ENCODE data around the gene GALE.

DNA sequence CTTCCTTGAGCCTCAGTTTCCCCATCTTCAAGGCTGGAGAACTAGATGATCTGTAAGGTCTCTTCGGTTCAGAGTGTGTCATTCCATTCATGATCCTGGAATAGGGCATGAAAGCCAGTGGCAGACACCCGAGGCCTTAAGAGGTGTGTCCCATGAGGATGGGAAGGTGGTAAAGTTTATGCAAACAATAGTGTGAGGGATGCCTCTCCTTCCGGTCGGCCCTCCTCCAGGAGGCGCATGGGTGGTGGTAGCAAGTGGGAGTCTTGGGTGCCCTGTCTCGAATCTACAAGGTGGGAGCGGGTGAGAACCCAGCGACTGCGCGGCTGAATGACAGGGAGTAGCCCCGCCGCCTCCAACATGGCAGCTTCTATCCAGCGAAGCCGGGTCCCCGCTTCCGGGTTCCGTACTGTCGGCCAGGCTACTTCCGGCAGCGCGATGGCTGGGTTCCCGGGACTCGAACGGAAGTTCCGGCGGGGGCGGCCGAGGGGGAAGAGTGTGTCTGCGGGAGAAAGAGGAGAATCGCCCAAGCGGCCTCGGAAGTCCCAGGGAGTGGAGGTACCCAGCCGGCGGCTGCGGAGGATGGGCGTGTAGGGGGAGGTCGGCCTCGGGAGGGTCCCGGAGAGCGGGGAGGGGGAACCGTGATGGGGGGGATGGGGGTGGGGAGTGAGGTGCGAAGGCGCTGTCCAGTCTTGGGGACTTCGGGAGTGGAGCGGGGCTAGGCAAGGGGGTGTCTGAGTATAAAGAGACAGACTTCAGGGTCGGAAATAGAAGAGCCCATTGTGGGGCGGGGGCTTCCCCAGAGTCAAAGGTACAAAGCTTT, 9.6 kb downstream of the GALE start, which contains the start of gene LYPLA2:
- TF ChIP-seq, protein P1, sequence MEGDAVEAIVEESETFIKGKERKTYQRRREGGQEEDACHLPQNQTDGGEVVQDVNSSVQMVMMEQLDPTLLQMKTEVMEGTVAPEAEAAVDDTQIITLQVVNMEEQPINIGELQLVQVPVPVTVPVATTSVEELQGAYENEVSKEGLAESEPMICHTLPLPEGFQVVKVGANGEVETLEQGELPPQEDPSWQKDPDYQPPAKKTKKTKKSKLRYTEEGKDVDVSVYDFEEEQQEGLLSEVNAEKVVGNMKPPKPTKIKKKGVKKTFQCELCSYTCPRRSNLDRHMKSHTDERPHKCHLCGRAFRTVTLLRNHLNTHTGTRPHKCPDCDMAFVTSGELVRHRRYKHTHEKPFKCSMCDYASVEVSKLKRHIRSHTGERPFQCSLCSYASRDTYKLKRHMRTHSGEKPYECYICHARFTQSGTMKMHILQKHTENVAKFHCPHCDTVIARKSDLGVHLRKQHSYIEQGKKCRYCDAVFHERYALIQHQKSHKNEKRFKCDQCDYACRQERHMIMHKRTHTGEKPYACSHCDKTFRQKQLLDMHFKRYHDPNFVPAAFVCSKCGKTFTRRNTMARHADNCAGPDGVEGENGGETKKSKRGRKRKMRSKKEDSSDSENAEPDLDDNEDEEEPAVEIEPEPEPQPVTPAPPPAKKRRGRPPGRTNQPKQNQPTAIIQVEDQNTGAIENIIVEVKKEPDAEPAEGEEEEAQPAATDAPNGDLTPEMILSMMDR (conservative IDR thresholded peaks at IDR 0.05; ENCODE audit: low read length), result 0 out of 2 replicates have a peak, but pooled peaks have one; percentile 19
- TF ChIP-seq EZH2phosphoT487 (IDR thresholded peaks at IDR 0.05; ENCODE audit: borderline replicate concordance, low read depth, low read length), result no peak

Measured in OCI-LY7 (cell line).